ENCODE measurements around the gene N4BP2L2.

Gene N4BP2L2

GRCh38 chr13:32474999-32475792 lies 63.4 kb downstream of the N4BP2L2 start:
- no peak for DNase-seq (ENCODE audit: low read depth, low spot score)
- H3K4me3 ChIP-seq (ENCODE audit: low read length): no peak overlapping the region

- no peak overlapping the region for H3K4me3 ChIP-seq (ENCODE audit: low read length)
- DNase-seq (ENCODE audit: low read depth, low spot score): no peak
These were observed 64.9 kb downstream of the N4BP2L2 start for GRCh38 chr13:32473650-32474049.

GRCh38 chr13:32472194-32472621 lies 66.4 kb downstream of the N4BP2L2 start:
- H3K4me3 ChIP-seq (ENCODE audit: low read length): no peak overlapping the region
- DNase-seq (ENCODE audit: low read depth, low spot score): no peak

GRCh38 chr13:32471187-32471922 lies 67.2 kb downstream of the N4BP2L2 start:
- no peak overlapping the region for H3K4me3 ChIP-seq (ENCODE audit: low read length)
- no peak for DNase-seq (ENCODE audit: low read depth, low spot score)

- DNase-seq (ENCODE audit: low read depth, low spot score): no peak
- no peak overlapping the region for H3K4me3 ChIP-seq (ENCODE audit: low read length)
These were observed 70.0 kb downstream of the N4BP2L2 start for GRCh38 chr13:32468502-32469142.

- no peak overlapping the region for H3K4me3 ChIP-seq (ENCODE audit: low read length)
- no peak for DNase-seq (ENCODE audit: low read depth, low spot score)
These were observed 82.0 kb downstream of the N4BP2L2 start for GRCh38 chr13:32456591-32456990.

- H3K4me3 ChIP-seq (ENCODE audit: low read length): no peak overlapping the region
- no peak for DNase-seq (ENCODE audit: low read depth, low spot score)
These were observed 83.0 kb downstream of the N4BP2L2 start for GRCh38 chr13:32455594-32455903.

- no peak overlapping the region for H3K4me3 ChIP-seq (ENCODE audit: low read length)
- no peak for DNase-seq (ENCODE audit: low read depth, low spot score)
These were observed 83.6 kb downstream of the N4BP2L2 start for GRCh38 chr13:32454886-32455593.

- H3K4me3 ChIP-seq (ENCODE audit: low read length): no peak overlapping the region
- no peak for DNase-seq (ENCODE audit: low read depth, low spot score)
These were observed 84.6 kb downstream of the N4BP2L2 start for GRCh38 chr13:32453981-32454380.

- H3K4me3 ChIP-seq (ENCODE audit: low read length): no peak overlapping the region
- no peak for DNase-seq (ENCODE audit: low read depth, low spot score)
These were observed 89.6 kb downstream of the N4BP2L2 start for GRCh38 chr13:32448972-32449371.

GRCh38 chr13:32447894-32448623 lies 90.5 kb downstream of the N4BP2L2 start:
- no peak for DNase-seq (ENCODE audit: low read depth, low spot score)
- no peak overlapping the region for H3K4me3 ChIP-seq (ENCODE audit: low read length)

GRCh38 chr13:32446773-32447465 lies 91.7 kb downstream of the N4BP2L2 start:
- no peak for DNase-seq (ENCODE audit: low read depth, low spot score)
- no peak overlapping the region for H3K4me3 ChIP-seq (ENCODE audit: low read length)

GRCh38 chr13:32446220-32446619 lies 92.4 kb downstream of the N4BP2L2 start:
- no peak for DNase-seq (ENCODE audit: low read depth, low spot score)
- H3K4me3 ChIP-seq (ENCODE audit: low read length): no peak overlapping the region

GRCh38 chr13:32445461-32445860 lies 93.1 kb downstream of the N4BP2L2 start:
- no peak for DNase-seq (ENCODE audit: low read depth, low spot score)

GRCh38 chr13:32443111-32443510 lies 95.5 kb downstream of the N4BP2L2 start:
- no peak overlapping the region for H3K4me3 ChIP-seq (ENCODE audit: low read length)
- DNase-seq (ENCODE audit: low read depth, low spot score): no peak

More at GRCh38 chr13:32445461-32445860, 93.1 kb downstream of the N4BP2L2 start:
- no peak overlapping the region for H3K4me3 ChIP-seq (ENCODE audit: low read length)

GRCh38 chr13:32438871-32439270 lies 99.7 kb downstream of the N4BP2L2 start:
- no peak for DNase-seq (ENCODE audit: low read depth, low spot score)
- H3K4me3 ChIP-seq (ENCODE audit: low read length): no peak overlapping the region

- H3K4me3 ChIP-seq (ENCODE audit: low read length): no peak overlapping the region
- no peak for DNase-seq (ENCODE audit: low read depth, low spot score)
These were observed 105.7 kb downstream of the N4BP2L2 start for GRCh38 chr13:32432856-32433255.

- no peak for DNase-seq (ENCODE audit: low read depth, low spot score)
- no peak overlapping the region for H3K4me3 ChIP-seq (ENCODE audit: low read length)
These were observed 107.2 kb downstream of the N4BP2L2 start for GRCh38 chr13:32431361-32431760.

Data from Jurkat, Clone E6-1 (cell line).